ENCODE measurements around the gene AOPEP. TPM values are rescaled to one million over a fixed set of nuclear protein-coding genes. Genes with fewer than 3 reads are reported as not detected.

AOPEP gene
- total RNA-seq, 4 donors from 2014 or later = 252 to 375 (median 312) TPM

DNA sequence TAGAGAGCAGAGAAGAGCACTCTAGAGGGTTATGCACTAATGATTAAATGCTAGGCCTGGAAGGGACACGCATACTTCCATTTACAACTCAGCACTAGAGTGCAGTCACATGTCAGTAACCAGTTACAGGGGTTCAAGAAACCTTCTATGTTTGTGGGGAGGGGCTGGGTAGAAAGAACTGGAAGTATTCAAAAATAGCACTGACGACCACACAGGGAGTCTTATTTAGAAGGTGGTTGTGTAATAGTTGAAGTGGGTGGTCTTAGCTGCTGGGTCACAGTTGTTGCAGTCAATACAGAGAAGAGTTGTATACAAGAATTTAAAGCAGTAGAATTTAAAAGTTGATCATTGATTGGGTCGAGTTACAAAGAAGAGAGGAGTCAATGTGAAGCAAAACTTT lies 15.4 kb downstream of the AOPEP start:
- no peak overlapping the region for H3K4me3 ChIP-seq
- H3K27ac ChIP-seq = no peak overlapping the region
- no peaks in the 10 kb centered on the region for H3K27me3 ChIP-seq
- WGBS, 2 donors (ENCODE audit: low coverage in 1 of 2) = 63 to 64% methylated on average over 3 of the region's 3 CpGs
- H3K9me3 ChIP-seq = no peaks in the 10 kb centered on the region
- no peaks in the 10 kb centered on the region for H3K4me1 ChIP-seq
- no peak for ATAC-seq
- TF ChIP-seq POLR2AphosphoS5 (IDR thresholded peaks at IDR 0.05) (no peak), POLR2A (IDR thresholded peaks at IDR 0.05) (no peak), EP300 (IDR thresholded peaks at IDR 0.05) (no peak)
- TF ChIP-seq, protein P1, sequence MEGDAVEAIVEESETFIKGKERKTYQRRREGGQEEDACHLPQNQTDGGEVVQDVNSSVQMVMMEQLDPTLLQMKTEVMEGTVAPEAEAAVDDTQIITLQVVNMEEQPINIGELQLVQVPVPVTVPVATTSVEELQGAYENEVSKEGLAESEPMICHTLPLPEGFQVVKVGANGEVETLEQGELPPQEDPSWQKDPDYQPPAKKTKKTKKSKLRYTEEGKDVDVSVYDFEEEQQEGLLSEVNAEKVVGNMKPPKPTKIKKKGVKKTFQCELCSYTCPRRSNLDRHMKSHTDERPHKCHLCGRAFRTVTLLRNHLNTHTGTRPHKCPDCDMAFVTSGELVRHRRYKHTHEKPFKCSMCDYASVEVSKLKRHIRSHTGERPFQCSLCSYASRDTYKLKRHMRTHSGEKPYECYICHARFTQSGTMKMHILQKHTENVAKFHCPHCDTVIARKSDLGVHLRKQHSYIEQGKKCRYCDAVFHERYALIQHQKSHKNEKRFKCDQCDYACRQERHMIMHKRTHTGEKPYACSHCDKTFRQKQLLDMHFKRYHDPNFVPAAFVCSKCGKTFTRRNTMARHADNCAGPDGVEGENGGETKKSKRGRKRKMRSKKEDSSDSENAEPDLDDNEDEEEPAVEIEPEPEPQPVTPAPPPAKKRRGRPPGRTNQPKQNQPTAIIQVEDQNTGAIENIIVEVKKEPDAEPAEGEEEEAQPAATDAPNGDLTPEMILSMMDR (IDR thresholded peaks at IDR 0.05) = no peak
- peaks cover 0 to 4% of the 10 kb centered on the region in 2 donors for H3K36me3 ChIP-seq

DNA sequence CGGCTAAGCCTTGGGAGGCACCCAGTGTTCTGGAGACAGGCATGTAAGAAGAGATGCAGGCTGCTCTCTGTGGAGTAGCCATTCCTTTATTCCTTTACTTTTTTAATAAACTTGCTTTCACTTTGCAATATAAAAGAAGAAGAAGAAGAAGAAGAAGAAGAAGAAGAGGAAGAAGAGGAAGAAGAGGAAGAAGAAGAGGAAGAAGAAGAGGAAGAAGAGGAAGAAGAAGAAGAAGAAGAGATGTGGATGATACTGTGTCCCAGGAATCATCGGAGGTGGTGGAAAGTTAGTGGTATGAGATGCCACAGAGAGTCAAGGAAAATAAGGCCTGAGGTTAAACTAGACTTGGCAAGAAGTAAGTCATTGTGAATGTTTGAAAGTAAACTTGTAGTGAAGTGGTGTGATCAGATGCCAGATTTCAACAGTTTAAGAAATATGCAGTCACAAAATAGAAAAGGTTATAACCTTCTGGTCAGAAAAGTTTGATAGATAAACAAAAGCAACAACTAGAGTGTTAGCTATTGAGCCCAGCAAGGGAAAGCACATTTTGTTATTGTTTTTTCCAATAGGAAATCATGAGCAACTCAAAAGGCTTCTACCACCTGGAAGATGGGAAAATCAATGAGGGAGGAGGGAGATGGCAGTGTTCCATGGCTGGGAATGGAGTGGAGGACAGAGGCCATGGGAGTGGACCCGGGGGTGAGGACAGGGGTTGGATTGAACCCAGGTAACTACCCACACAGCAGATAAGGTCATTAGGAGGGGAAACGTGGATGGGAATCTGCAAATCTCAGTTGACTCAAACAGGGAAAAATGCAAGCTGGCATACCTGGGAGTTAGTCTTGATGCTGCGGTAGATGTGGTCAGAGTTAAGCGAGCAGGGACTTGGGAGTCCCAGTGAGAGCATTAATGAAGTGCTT lies 16.8 kb downstream of the AOPEP start:
- Histone ChIP-seq H3K27ac (no peak overlapping the region), H3K4me1 (no peaks in the 10 kb centered on the region), H3K4me3 (no peak overlapping the region), H3K27me3 (no peaks in the 10 kb centered on the region), H3K36me3 (no peaks in the 10 kb centered on the region), H3K9me3 (no peaks in the 10 kb centered on the region)
- TF ChIP-seq POLR2AphosphoS5 (IDR thresholded peaks at IDR 0.05) = no peak
- TF ChIP-seq EP300 (IDR thresholded peaks at IDR 0.05) = no peak
- TF ChIP-seq, protein P1 (IDR thresholded peaks at IDR 0.05) = no peak
- TF ChIP-seq POLR2A (IDR thresholded peaks at IDR 0.05) = no peak
- 78 to 82% methylated on average over 5 to 6 of the region's 6 CpGs for WGBS, 2 donors (ENCODE audit: low coverage in 1 of 2)
- ATAC-seq = peak; percentile 16

DNA sequence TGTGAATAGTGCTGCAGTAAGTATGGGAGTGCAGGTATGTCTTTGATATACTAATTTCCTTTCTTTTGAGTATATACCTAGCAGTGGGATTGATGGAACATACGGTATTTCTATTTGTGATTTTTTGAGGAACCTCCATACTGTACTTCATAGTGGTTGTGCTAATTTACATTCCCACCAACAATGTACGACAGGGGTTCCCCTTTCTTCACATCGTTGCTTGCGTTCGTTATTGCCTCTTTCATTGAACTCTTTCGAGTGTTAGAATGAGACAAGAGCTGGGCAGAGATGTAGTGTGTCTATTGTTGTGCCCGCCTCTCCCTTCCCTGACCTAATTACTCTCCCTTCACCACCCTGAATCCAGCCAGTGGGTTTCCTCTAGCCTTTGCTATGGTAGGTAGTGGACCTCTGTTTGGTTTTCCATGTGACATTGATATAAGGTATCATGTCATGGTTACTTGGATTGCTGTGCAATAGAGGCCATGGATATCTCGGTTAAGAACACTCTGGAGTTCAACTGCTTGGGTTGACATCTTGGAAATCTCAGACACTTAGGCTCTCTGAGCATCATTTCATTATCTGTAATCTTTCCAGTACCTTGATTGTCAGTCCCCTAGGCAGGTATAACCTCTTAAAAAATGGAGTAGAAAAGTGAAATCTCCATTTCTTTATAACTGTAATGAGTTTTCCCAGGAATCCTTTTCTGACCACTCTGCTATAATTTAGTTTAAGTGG lies 19.5 kb downstream of the AOPEP start:
- no peak overlapping the region for H3K27ac ChIP-seq
- peaks cover 0 to 14% (median 0%) of the 10 kb centered on the region in 3 donors for H3K9me3 ChIP-seq
- no peak overlapping the region for H3K4me3 ChIP-seq
- no peaks in the 10 kb centered on the region for H3K4me1 ChIP-seq
- WGBS, 2 donors (ENCODE audit: low coverage in 1 of 2) = 73 to 90% methylated on average over 3 to 8 of the region's 8 CpGs
- peaks cover 0 to 13% of the 10 kb centered on the region in 2 donors for H3K36me3 ChIP-seq
- no peak for ATAC-seq
- H3K27me3 ChIP-seq = no peaks in the 10 kb centered on the region
- TF ChIP-seq EP300 (IDR thresholded peaks at IDR 0.05) (no peak), POLR2AphosphoS5 (IDR thresholded peaks at IDR 0.05) (no peak), POLR2A (IDR thresholded peaks at IDR 0.05) (no peak)
- TF ChIP-seq, protein P1 (IDR thresholded peaks at IDR 0.05) = no peak

DNA sequence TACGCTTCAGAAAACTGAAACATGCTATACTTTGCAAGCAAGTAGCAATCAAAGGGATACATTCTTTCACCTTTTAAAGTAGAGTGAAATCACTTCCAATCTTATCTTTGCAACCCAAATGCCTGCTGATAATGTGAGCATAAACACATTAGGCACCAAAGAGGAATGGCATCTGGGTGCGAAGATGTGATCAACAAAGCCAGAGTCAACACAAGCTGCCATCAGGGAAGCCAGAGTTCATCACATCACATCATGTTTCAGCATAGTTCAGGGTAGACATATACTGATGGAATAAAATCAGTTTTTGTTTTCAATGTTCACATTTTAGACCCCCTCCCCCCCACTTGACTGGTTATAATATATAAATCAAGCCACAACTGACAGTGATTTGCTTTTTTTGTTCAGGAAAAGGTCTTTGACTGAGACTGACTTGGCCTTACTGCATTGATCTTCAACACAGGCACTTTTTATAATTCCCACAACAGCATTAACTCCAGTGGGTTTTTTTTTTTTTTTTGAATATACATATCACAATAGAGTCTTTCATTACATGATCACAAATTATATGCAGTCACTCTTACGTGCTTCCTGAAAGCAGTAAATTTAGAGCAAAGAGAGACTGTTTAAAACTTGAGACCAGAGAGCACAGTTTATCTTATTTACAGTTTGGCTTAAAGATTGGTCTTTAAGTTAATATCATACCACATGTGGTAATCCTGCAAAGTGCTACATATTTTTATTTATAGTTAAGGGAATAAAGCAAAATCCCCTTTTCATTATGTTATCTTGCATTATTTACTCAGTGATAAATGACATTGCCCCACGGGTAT lies 20.3 kb downstream of the AOPEP start:
- Histone ChIP-seq H3K27ac (no peak overlapping the region), H3K27me3 (no peaks in the 10 kb centered on the region), H3K4me1 (no peaks in the 10 kb centered on the region), H3K4me3 (no peak overlapping the region), H3K9me3 (peaks cover 0 to 14% (median 0%) of the 10 kb centered on the region in 3 donors), H3K36me3 (peaks cover 0 to 13% of the 10 kb centered on the region in 2 donors)
- ATAC-seq = no peak
- WGBS, 2 donors (ENCODE audit: low coverage in 1 of 2) = 63 to 86% methylated on average over 3 to 4 of the region's 4 CpGs
- no peak for TF ChIP-seq EP300 (IDR thresholded peaks at IDR 0.05)
- TF ChIP-seq POLR2A (IDR thresholded peaks at IDR 0.05) = no peak
- TF ChIP-seq POLR2AphosphoS5 (IDR thresholded peaks at IDR 0.05) = no peak
- TF ChIP-seq, protein P1 (IDR thresholded peaks at IDR 0.05) = no peak

Measured in gastroesophageal sphincter (tissue), 4 donors.